ENCODE data around the gene LYVE1.
"Not testable (repeated sequence)": the region's sequence is repeated elsewhere in the genome, so short reads cannot be mapped to it uniquely, and the experiment has no call there.

LYVE1 gene

GRCh38 chr11:10568486-10568941 is at the start of gene LYVE1:
Gene LYVE1 (minus strand): TSS chr11:10568665. CDS start chr11:10568532, 133 bp downstream.
- DNase-seq = peak; percentile 29

GRCh38 chr11:10617551-10617950 is 49.1 kb upstream of the LYVE1 start:
- no peak for DNase-seq

DNA sequence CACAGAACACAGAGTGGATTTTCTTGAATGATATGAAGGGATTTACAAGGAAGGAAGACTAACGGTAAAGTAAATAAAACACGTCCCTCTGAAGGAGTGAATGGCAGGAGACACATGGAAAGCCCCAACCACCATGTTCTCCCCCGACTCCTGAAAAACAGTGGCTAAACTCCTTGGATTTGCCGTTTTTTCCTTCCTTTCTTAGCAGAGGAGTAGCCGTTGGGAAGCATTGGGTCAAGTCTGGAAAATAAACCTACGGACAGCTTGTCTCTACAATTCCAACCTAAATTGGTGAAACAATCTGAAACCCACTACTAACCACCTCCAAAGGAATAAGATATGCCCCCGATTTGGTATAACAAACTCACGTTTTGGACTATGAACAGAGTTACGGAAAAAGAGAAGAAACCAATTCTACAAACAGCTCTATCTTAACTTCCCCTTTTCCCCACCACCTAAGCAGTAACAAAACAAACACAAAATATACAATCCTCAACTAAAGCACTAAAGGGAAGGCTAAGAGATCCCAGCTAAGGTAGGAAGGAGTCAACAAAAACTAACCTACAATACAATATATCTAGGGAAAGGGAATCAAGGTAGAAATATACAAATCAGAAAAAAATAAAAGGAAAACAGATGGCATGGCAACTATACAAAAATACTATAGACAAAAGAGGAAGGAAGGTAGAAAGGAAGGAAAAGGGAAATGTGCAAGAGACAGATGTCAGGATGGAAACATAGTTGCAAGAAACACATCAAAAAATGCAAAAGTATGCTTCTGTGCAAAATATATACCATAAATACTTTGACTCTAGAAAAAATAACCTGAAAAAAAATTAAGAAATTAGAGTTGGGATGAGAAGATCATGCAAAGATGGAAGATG is 43.8 kb upstream of the LYVE1 start:
- no peak for DNase-seq

GRCh38 chr11:10609636-10610035 is 41.2 kb upstream of the LYVE1 start:
- DNase-seq = no peak

GRCh38 chr11:10608584-10608983 is 40.1 kb upstream of the LYVE1 start:
- no peak for DNase-seq

DNA sequence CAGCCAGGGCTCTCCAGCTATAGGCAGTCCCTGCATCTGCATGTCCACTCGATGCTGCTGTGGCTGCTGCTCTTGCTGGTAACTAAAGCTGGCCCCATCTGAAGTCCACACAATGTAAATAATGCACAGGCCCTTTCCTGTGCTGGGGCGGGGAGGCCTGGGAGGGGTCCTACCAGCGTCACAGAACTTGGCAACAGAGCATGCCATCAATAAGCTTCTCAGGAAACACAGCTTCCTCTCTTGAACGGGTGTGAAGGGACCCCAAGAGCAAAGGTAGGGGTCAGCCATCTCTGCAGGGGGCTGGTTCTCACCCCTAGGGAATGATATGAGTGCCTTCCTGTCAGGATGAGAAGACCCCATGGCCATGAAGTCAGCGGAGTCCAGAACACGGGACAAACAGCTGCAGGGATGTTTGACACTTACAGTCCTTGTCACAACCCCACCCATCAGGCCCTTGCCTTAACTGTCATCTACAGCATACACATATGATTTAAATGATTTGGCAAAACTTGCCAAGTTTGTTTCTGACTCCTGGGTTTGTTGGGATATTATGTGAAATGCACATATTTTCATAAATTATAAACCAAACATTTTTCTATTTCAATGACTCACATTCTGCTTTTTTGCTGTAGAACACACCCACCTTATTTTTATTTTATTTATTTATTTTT is 39.1 kb upstream of the LYVE1 start:
- no peak for DNase-seq

- DNase-seq = peak; percentile 64
Measured at GRCh38 chr11:10606536-10607208, 38.2 kb upstream of the LYVE1 start.

GRCh38 chr11:10605941-10606381 is 37.5 kb upstream of the LYVE1 start:
- peak; percentile 86 for DNase-seq

DNA sequence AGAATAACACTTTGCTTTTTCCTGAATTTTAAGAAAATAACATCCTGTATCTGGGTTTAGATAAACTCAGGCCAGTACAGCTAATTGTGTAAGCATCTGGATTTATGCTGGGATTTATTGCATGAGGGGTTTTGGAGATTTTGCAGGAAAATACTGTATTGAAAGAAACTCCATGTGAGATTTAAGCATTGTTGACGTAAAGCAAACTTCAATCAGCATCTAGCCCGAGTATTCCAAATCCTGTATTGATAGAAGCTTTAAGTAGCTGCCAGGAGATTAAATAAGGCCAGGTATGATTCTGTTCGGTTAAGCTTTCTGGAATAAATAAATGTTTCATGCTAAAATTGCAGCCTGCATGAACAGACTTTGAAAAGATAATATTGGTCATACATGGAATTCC is 36.3 kb upstream of the LYVE1 start:
- no peak for DNase-seq

- DNase-seq = peak; percentile 59
Measured at GRCh38 chr11:10604340-10604748, 35.9 kb upstream of the LYVE1 start.

GRCh38 chr11:10603721-10604297 is 35.3 kb upstream of the LYVE1 start:
- DNase-seq = no peak

- no peak for DNase-seq
Measured at GRCh38 chr11:10602945-10603344, 34.5 kb upstream of the LYVE1 start.

DNA sequence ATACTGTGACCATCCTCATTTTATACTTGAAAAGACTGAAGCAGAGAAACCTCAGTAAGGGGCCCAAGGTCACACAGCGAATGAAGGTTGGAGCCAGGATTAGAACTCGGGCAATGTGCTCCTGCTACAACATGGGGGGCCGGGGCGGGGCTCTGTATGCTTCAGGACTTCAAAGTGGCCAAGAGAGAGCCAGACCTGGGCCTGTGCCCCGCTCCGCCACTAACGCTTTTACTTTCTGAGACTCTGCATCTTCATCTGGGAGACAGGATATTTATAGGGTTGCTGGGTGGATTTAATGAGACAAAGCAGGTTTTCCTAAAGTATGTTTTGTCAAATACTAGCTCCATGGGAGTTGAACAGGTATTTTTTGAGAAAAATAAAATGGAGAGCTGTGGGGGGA is 33.9 kb upstream of the LYVE1 start:
- no peak for DNase-seq

- DNase-seq = no peak
Measured at GRCh38 chr11:10601837-10602236, 33.4 kb upstream of the LYVE1 start.

- no peak for DNase-seq
Measured at GRCh38 chr11:10600570-10601248, 32.2 kb upstream of the LYVE1 start.

GRCh38 chr11:10599388-10600175 is 31.1 kb upstream of the LYVE1 start:
- peak; percentile 16 for DNase-seq

GRCh38 chr11:10598816-10599215 is 30.4 kb upstream of the LYVE1 start:
- no peak for DNase-seq

- no peak for DNase-seq
Measured at GRCh38 chr11:10597877-10598351, 29.4 kb upstream of the LYVE1 start.

GRCh38 chr11:10595840-10596239 is 27.4 kb upstream of the LYVE1 start:
- DNase-seq = not testable (repeated sequence)

- peak; percentile 23 for DNase-seq
Measured at GRCh38 chr11:10594407-10594806, 25.9 kb upstream of the LYVE1 start.

DNA sequence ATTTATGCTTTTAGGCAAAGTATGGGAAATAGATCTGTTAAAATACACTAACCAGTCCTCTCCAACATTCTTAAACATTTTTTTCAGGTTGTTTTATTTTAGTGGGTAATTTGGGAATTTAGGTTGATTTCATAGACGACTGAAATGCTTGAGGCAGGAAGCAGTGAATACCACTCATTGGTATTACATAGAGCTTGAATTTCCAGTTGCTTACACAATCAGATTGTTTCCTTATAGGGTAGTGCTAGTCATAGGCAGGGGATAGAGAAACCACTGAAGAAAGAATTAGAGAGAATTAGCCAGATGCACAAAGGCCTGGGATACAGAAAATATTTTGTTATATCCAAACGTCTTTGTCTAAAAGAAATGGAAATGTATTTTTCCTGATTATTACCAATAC is 23.9 kb upstream of the LYVE1 start:
- DNase-seq = peak; percentile 95
